ENCODE measurements around the gene TMEM250.

GRCh38 chr9:136087741-136088480, 30.8 kb downstream of the TMEM250 start:
- TF ChIP-seq POLR2A (IDR thresholded peaks at IDR 0.05; ENCODE audit: low read depth, low read length) (no peak), SPI1 (IDR thresholded peaks at IDR 0.05; ENCODE audit: low read depth, low read length) (no peak), POLR2AphosphoS5 (IDR thresholded peaks at IDR 0.05; ENCODE audit: low read depth, low read length) (no peak), TAF1 (IDR thresholded peaks at IDR 0.05; ENCODE audit: low read depth, low read length) (no peak), POU2F2 (IDR thresholded peaks at IDR 0.05; ENCODE audit: low read depth, low read length) (no peak), PAX5 (IDR thresholded peaks at IDR 0.05; ENCODE audit: insufficient read depth, low read length, severe bottlenecking) (no peak)
